BE2C (cell line): ENCODE data around the gene RAB21.
A peak's percentile ranks its signal among the peaks of the same experiment; 100 is the strongest.

Source experiments
- DNase-seq: peaks from one replicate; pipeline ENCODE4 v3.0.0-alpha.2; 2020
- H3K27me3 ChIP-seq: fragments of 250-450 bp; sonication (Bioruptor Pico); 2 replicates; pipeline ENCODE4 v1.5.1; 2020; ENCODE audit warnings: mild to moderate bottlenecking
- H3K36me3 ChIP-seq: fragments of 250-450 bp; sonication (Bioruptor Pico); 2 replicates; pipeline ENCODE4 v1.5.1; 2020; ENCODE audit warnings: mild to moderate bottlenecking
- H3K4me1 ChIP-seq: fragments of 250-450 bp; sonication (Bioruptor Pico); 2 replicates; pipeline ENCODE4 v1.5.1; 2020
- H3K4me3 ChIP-seq: 2 replicates; pipeline ENCODE4 v1.5.1; 2011; ENCODE audit warnings: low read depth, low read length
- H3K9me3 ChIP-seq: fragments of 250-450 bp; sonication (Bioruptor Pico); 2 replicates; pipeline ENCODE4 v1.5.1; 2020
- CTCF ChIP-seq: IDR thresholded peaks from 2 replicates; pipeline ENCODE4 v1.5.1; 2012; ENCODE audit warnings: mild to moderate bottlenecking, low read depth, low read length

RAB21 gene

GRCh38 chr12:71828813-71829212 is 74.2 kb downstream of the RAB21 start:
- H3K27me3 ChIP-seq = peaks cover 19% of the 10 kb centered on the region
- H3K36me3 ChIP-seq = no peaks in the 10 kb centered on the region
- no peaks in the 10 kb centered on the region for H3K9me3 ChIP-seq
- H3K4me3 ChIP-seq = no peak overlapping the region
- DNase-seq = no peak
- H3K4me1 ChIP-seq = no peaks in the 10 kb centered on the region
- TF ChIP-seq CTCF = no peak

- TF ChIP-seq CTCF = no peak
These were observed 82.7 kb downstream of the RAB21 start for GRCh38 chr12:71837356-71837755.

GRCh38 chr12:71838231-71838630 is 83.6 kb downstream of the RAB21 start:
- Histone ChIP-seq H3K36me3 (peaks cover 6% of the 10 kb centered on the region; the same call in 1 of the 2 replicates), H3K4me1 (no peaks in the 10 kb centered on the region), H3K27me3 (no peaks in the 10 kb centered on the region), H3K4me3 (no peak overlapping the region), H3K9me3 (peaks cover 4% of the 10 kb centered on the region; the same call in 1 of the 2 replicates)
- DNase-seq = no peak
- TF ChIP-seq CTCF = no peak

More at GRCh38 chr12:71837356-71837755, 82.7 kb downstream of the RAB21 start:
- no peak overlapping the region for H3K4me3 ChIP-seq
- no peaks in the 10 kb centered on the region for H3K27me3 ChIP-seq
- no peak for DNase-seq
- peaks cover 4% of the 10 kb centered on the region; the same call in 1 of the 2 replicates for H3K9me3 ChIP-seq
- H3K36me3 ChIP-seq = peaks cover 6% of the 10 kb centered on the region; the same call in 1 of the 2 replicates
- H3K4me1 ChIP-seq = no peaks in the 10 kb centered on the region

GRCh38 chr12:71838676-71839075 is 84.0 kb downstream of the RAB21 start:
- H3K36me3 ChIP-seq = peaks cover 6% of the 10 kb centered on the region; the same call in 1 of the 2 replicates
- H3K4me1 ChIP-seq = no peaks in the 10 kb centered on the region
- H3K9me3 ChIP-seq = peaks cover 4% of the 10 kb centered on the region; the same call in 1 of the 2 replicates
- H3K27me3 ChIP-seq = no peaks in the 10 kb centered on the region
- no peak overlapping the region for H3K4me3 ChIP-seq
- no peak for DNase-seq
- no peak for TF ChIP-seq CTCF

GRCh38 chr12:71840231-71840847 is 85.7 kb downstream of the RAB21 start:
- no peak for DNase-seq
- TF ChIP-seq CTCF = no peak
- H3K9me3 ChIP-seq = peaks cover 4% of the 10 kb centered on the region; the same call in 1 of the 2 replicates
- no peaks in the 10 kb centered on the region for H3K4me1 ChIP-seq
- peaks cover 6% of the 10 kb centered on the region for H3K36me3 ChIP-seq
- H3K27me3 ChIP-seq = no peaks in the 10 kb centered on the region
- H3K4me3 ChIP-seq = peak overlapping the region; percentile 99

GRCh38 chr12:71846322-71846940 is 91.8 kb downstream of the RAB21 start:
- peak; percentile 58 for TF ChIP-seq CTCF
- no peak for DNase-seq
- H3K4me3 ChIP-seq = no peak overlapping the region

More at GRCh38 chr12:71846322-71846940, 91.8 kb downstream of the RAB21 start:
- H3K36me3 ChIP-seq = peaks cover 3% of the 10 kb centered on the region
- no peaks in the 10 kb centered on the region for H3K27me3 ChIP-seq
- peaks cover 3% of the 10 kb centered on the region; the same call in 1 of the 2 replicates for H3K4me1 ChIP-seq
- H3K9me3 ChIP-seq = no peaks in the 10 kb centered on the region
